Inferior parietal cortex (tissue), 1 donor: ENCODE data around the gene CCL8.
"Not testable (repeated sequence)": the region's sequence is repeated elsewhere in the genome, so short reads cannot be mapped to it uniquely, and the experiment has no call there.

Experiments used
- DNase-seq: peaks from one replicate; pipeline ENCODE4 v3.0.0-alpha.2; 2016; ENCODE audit errors: extremely low spot score

The CCL8 gene

DNA sequence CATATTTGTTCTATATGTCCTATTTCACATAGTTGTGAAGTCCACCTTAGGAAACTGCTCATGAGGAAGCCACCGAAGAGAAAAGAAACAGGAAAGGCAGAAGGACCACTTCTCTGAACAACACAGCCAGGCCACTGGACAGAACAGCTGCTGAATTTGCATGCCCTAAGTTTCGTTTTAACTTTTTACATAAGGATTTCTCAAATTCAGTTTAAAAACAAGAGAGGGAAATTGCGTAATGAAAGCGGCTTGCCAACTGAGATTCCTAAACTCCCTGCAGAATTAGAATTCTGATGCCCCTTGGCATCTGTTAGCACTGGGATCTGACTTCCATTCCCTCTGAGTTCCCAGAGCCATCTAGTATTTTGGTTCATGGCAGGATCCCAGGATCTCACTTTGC is 5.0 kb upstream of the CCL8 start:
- DNase-seq: no peak

DNA sequence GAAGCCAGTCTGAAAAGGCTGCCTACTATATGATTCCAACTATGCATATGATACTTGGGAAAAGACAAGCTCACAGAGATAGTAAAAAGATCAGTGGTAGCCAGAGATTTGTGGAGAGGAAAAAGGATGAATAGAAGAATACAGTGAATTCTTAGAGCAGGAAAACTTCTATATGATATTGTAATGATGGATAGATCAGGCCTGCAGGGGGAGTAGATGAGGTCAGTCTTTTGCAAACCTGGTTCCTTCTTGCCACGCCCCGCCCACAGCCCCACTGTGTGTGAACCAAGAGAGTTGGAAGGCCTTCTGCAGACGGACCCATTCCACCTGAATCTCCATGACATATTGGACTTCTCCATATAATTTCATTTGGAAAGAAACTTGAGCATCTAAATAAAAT is 761 bp upstream of the CCL8 start:
- DNase-seq: no peak

DNA sequence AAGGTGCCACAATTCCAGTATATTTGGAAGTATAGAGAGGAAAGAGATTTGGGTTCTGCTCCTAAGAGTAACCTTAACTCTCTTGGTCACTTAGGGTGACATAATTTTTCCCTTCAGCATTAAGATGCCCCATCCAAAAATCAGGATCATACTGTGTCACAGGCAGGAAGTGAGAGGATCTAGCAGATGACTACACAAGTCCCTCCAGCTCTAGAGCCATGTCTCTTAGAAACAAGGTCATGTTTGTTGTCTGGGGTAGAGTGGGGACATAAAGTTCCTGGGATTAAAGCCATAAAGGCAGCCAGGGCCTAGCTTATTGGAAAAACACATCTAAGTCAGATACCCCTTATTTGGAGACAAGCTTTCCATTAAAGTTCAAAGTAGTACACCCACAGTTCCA is 2.7 kb downstream of the CCL8 start:
- no peak for DNase-seq

DNA sequence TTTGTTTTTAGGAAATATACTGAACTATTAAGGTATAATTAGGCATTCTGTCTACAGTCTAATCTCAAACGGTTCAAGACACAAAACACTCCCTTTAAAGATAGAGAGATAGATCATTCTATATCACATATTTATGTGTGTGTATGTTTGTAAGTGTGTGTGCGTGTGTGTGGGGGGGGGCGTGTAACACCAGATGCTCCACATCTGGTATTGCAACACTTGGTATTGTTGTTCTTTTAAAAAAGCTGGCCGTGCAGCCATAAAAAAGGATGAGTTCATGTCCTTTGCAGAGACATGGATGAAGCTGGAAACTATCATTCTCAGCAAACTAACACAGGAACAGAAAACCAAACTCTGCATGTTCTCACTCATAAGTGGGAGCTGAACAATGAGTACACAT is 8.3 kb downstream of the CCL8 start:
- not testable (repeated sequence) for DNase-seq

DNA sequence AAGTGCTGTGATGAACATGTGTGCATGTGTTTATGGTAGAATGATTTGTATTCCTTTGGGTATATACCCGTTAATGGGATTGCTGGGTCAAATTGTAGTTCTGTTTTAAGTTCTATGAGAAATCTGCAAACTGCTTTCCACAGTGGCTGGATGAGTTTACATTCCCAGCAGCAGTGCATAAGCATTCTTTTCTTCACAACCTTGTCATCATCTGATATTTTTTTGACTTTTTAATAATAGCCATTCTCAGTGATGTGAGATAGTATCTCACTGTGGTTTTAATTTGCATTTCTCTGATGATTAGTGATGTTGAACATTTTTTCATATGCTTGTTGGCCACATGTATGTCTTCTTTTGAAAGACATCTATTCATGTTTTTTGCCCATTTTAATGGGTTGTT is 18.5 kb downstream of the CCL8 start:
- no peak for DNase-seq

DNA sequence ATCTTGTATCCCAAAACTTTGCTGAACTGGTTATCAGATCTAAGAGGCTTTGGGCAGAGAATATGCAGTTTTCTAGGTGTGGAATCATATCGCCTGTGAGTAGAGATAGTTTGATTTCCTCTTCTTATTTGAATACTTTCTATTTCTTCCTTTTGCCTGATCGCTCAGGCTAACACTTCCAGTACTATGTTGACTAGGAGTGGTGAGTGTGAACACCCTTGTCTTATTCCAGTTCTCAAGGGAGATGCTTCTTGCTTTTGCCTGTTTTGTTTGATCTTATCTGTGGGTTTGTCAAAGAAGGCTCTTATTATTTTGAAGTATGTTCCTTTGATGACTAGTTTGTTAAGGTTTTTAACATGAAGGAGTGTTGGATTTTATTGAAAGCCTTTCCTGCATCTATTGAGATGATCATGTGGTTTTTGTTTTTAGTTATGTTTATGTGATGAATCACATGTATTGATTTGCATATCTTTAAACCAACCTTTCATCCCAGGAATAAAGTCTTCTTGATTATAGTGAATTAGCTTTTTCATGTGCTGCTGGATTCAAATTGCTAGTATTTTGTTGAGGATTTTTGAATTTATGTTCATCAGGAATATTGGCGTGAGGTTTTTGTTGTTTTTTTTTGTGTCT is 20.0 kb downstream of the CCL8 start:
- no peak for DNase-seq

DNA sequence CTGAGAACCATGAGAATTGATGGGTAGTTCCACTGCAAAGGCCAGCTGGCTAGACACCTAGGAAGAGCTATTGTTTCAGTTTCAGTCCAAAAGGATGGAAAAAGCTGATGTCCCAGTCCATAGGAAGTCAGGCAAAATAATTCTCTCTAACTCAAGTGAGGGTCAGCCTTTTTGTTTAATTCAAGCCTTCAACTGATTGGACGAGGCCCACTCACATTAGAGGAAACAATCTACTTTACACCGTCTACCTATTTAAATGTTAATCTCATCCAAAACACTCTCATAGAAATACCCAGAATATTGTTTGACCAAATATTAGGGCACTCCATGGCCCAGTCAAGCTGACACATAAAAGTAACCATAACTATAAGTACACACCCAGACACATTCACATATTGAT is 22.7 kb downstream of the CCL8 start:
- DNase-seq: no peak

DNA sequence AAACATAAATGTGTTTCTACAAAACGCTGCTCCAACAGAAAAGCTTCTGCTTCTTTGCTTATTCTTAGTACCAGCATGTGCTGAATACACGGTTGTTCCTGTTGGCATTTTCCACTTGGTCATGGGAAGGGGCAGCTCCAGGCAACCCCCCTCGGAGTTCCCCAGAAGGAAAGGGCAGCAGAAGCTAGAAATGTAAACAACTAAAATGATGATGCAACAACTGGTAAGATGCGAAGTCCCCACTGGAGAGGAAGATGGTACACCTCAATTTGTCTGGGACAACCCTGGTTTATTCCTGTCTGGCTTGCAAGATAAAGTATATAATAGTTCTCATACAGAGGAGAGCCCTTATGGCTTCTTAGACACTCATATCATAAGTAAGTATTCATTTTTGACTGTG is 27.8 kb downstream of the CCL8 start:
- no peak for DNase-seq

DNA sequence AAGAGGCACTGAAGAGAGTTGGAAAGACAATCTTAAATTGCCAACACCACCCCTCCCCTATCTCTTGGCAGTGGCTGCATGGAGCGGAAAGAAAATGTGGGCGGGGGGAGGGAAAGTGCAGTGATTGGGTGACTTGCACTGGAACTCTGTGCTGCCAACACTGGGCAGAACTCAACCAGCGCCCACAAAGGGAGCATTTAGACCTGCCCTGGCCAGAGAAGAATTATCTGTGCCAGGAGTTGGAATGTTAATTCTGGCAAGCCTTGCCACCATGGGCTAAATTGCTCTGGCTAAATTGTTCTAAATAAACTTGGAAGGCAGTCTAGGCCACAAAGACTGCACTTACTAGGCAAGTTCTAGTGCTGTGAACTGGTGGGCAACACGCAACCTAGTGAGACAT is 30.5 kb downstream of the CCL8 start:
- no peak for DNase-seq

DNA sequence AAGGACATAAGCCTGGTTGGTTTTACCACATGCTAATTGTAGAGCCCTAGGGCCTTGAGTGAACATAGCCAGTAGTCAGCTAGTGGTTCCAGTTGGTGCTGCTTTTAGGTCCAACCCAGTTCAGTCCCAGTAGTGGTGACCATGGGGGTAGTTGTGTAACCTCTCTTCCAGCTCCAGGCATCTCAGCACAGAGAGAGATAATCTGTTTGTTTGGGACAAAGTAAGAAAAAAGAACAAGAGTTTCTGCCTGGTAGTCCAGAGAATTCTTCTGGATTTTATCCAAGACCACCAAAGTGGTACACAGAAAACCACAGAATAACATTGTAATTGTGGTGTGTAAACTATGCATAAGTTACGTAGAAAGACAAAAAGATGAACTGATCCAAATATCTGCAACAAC is 31.9 kb downstream of the CCL8 start:
- no peak for DNase-seq

DNA sequence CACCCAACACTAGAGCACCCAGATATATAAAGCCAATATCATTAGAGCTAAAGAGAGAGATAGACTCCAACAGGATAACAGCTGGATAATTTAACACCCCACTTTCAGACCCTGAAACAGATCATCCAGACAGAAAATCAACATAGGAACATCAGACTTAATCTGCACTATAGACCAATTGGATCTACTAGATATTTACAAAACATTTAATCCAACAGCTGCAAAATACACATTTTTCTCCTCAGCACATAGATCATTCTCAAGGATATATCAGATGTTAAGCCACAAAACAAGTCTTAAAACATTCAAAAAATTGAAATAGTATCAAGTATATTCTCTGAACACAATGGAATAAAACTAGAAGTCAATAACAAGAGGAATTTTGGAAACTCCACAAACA is 33.0 kb downstream of the CCL8 start:
- no peak for DNase-seq

DNA sequence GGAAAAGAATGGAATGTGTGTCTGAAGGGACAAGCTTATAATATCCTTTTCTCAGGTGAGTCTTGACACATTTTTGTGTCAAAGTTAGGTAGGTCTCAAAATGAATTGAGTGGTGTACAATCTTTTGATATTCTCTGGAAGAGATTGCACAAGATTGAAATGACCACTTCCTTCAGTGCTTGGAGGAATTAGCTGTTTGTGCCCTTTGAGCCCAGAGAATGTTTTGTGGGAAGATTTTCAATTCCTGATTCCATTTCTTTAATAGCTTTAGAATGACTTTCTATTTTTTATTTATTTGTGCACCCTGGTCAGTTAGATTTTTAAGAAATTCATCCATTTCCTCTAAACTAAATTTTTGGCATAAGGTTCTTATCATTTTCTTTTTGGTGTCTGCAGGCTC is 35.4 kb downstream of the CCL8 start:
- DNase-seq: no peak

DNA sequence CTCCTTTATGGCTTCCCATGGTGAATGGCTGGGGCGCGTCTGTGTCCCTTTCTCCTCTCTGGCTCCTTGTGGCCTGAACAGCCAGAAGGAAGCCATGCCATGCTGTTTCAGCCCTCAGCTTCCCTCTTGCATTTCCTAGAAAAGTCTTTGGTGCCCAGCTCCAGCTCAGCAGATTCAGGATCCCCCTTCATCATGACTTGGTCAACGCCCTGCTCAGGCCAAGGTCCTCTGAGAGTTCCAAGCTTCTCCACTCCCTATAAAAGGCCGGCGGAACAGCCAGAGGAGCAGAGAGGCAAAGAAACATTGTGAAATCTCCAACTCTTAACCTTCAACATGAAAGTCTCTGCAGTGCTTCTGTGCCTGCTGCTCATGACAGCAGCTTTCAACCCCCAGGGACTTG is 37.0 kb downstream of the CCL8 start, which contains the start of gene CCL13:
Gene CCL13 (plus strand): TSS at position 287 of the 400 bp plus-strand sequence. CDS start 47 bp downstream, at position 334.
- DNase-seq: no peak

DNA sequence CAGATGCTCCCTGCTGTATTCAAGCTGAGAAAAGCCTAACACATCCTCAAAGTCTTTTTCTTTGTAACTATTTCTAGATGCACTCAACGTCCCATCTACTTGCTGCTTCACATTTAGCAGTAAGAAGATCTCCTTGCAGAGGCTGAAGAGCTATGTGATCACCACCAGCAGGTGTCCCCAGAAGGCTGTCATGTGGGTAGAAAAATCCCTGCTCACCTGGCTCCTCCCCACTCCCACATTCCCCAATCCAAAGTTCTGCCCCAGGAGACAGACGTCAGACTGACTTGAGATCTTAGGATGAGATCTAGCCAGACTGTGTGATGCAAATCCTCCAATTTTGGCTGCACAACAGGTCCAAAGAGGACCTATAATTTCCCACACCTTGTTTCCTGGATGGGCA is 38.2 kb downstream of the CCL8 start:
- DNase-seq: no peak

DNA sequence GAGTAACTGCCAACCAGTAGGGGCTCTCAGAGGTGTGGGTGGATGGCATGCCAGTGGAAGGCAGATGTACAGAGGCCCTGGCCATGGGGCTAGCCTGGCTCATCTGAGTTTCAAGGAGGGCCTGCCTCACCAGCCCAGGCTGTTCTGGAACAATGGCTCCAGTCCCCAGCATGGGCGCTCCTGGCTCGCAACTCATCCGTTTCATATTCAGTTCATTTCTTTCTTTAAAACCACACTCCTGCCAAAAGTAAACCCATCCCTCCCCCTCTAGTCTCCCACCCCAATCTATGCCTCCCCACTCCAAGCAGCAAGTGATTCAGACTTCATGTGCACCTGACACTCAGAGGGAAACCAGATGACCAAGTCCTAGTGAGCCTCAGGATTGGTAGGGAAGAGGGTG is 39.4 kb downstream of the CCL8 start:
- no peak for DNase-seq

DNA sequence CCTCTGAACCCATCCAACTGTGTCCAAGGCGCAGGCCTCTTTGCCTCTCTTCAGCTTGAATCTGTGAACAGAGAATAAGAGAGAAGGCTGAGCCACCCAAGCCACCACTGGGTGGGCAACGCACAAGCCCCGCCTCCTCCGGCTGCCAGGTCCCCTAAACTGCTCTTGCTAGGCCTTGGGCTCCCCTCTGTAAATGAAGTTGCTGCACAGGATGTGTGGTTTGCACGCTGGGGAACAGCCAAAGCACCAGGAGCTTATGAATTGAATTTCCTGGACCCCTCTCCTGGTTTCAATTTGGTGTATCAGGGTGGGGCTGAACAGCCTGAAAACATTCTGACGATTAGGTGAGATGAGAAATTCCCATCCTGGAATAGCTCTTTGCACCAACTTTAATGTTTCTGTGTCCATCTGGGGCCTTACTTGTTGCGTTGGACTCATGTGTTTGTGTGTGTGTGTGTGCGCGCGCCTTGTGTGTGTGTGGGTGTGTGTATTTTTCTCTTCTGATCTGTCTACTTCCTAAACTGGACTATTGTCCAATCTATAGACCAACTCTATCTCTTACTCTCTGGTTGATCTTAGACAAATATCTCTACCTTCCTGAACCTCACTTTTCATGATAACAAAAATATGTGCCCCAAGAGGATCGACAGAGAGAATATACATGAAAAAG is 41.5 kb downstream of the CCL8 start:
- DNase-seq: no peak

DNA sequence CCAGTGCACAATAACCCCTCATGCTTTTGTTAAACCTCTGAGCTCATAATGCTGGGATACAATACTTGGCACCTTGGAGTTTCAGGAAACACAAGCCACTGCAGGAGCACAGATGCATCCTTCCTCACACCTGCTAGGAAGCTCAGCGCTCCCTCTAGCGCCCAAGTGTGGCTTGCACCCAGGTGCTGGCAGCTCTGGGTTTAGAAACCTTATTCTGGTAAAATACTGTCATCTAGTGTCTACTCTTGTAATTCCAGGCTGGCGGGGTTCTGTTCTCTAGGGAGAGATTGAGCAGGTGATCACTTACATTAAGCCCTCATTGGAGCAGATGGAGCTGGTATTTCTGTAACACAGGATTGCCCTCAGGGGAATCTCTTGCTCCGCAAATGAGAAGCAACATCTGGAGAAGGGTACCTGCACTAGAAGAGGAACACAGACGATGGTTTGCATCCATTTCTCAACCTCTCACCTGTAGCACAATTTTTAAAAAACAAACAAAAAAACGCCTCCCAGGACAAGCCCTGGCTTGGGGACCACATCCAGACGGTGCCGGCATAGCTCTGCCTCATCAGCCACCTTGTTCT is 42.3 kb downstream of the CCL8 start:
- peak; percentile 71 for DNase-seq

DNA sequence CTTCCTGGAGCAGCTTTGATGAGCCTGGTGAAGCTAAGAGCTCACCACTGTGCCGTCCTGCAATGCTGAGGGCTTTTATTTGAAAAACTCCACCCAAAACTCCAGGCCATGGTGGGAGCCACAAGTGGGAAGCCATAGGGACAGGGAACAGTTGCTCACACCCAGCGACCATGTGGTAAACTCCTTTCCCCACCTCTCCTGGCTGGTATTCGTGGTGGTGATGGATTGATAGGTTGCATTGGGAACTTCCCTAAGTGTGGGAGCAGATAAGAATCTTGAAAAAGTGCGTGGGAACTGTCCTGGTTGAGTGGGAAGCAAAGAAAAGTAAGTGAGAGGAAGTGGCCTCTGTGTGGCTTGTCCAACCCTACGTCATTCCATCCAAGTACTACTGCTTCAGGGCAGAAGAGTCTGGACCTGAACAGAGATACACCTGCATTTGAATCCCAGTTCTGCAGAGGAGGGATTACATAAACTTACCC is 44.0 kb downstream of the CCL8 start, which contains the start of gene CCL1:
Gene CCL1 (minus strand): TSS at position 51 of the 479 bp plus-strand sequence. CDS start 72 bp downstream, outside the sequence.
- DNase-seq: no peak

DNA sequence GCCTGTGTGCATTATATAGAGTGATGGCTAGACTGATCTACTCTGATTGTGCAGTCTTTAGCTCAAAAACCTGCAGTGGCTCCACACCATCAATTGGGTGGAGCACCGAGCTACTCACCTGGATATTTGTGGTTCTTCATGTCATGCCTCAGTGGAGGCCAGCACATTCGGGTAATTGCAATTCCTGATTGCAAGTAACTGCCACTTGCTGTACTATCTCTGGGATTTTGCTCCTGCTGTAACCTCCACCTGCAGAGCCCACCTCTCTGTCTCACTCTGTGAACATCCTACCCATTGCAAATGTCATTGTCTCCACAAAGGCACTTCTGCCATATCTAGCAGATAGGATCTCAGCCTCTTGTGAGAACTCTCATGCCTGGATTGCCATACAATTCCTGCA is 45.5 kb downstream of the CCL8 start:
- no peak for DNase-seq

DNA sequence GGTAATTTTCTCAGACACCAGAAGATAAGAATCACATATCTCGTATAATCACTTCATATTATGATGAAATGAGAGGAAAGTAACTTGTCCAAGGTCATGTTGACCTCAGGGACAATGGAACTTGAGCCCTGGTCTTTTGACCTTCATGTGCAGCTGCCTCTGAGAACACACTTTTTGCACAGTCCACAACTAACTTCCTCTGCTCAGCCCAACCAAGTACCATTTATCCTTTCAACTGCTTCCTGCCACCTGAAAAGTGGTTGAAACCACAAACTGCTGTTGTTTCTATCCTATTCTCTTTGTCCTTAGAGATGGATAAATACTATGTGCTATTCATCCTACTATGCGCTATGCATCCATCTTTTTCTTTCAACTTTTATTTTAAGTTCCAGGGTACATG is 46.1 kb downstream of the CCL8 start:
- no peak for DNase-seq

DNA sequence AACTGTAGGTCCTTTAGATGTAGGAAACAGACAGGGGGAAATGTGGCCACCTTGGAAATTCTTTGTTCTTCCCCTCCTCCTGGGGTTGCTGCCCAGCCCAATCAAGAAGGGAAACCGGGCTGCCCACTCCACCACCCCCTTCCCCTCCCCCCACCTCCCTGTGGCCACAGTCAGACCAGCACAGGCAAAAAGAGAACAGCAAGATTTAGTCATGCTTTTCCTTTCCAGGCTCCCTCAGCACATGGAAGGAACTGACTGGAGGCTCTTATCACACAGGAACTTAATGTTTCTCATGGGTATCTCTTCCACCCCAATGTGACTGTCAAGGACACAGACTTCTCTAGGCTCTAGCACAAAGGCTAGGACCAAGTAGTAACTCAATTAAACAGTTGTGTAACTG is 46.8 kb downstream of the CCL8 start:
- no peak for DNase-seq

DNA sequence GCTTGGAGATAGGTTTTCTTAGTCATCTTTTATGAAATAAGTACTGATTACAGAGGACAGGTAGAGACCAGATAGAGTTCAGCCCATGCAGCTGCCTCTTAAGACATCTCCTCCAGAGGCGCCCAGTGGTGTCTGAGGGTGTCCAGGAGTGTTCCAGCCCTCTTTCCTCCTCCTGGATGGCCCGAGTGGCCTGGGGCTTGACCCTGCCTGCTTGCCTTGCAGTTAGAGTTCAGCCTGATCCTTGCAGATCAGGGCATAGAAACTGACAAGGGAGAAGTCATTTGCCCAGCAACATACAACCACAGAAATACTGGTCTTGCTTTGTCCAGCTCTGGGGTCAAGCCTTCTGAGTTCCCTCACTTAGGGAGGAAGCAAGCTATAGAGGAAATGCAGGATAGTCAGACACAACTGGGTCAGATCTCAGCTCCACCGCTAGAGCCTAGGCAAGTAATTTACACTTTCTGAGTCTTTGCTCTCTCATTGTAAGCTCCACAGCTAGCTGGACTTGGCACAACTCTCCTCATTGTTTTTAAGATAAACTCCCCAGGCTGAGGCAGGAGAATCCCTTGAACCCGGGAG is 47.4 kb downstream of the CCL8 start:
- DNase-seq: no peak
